Activated CD8-positive, alpha-beta memory T cell treated with anti-CD3 and anti-CD28 coated beads for 36 hours (primary cell): ENCODE data around the gene ZNHIT2. TPM values are rescaled to one million over a fixed set of nuclear protein-coding genes. Genes with fewer than 3 reads are reported as not detected.

ENCODE experiments used
- CTCF ChIA-PET: fragments of 350-600 bp; sonication (Branson Sonifier 250); formaldehyde crosslinking; loops from one replicate; lab custom pipeline; 2021; ENCODE audit warnings: antibody characterized with exemption; lab: Charles Lee
- POLR2A ChIA-PET: fragments of 350-600 bp; sonication (Branson Sonifier 250); formaldehyde crosslinking; loops from one replicate; lab custom pipeline; 2021; ENCODE audit warnings: antibody characterized with exemption; lab: Charles Lee
- total RNA-seq, 2 experiments: library from RNA; stranded (reverse); gene quantifications; one replicate each; pipeline ENCODE4 v1.2.3, GENCODE V29; 2021

The ZNHIT2 gene
- total RNA-seq, 2 experiments from 2014 or later = 16.5 to 18.2 TPM

DNA sequence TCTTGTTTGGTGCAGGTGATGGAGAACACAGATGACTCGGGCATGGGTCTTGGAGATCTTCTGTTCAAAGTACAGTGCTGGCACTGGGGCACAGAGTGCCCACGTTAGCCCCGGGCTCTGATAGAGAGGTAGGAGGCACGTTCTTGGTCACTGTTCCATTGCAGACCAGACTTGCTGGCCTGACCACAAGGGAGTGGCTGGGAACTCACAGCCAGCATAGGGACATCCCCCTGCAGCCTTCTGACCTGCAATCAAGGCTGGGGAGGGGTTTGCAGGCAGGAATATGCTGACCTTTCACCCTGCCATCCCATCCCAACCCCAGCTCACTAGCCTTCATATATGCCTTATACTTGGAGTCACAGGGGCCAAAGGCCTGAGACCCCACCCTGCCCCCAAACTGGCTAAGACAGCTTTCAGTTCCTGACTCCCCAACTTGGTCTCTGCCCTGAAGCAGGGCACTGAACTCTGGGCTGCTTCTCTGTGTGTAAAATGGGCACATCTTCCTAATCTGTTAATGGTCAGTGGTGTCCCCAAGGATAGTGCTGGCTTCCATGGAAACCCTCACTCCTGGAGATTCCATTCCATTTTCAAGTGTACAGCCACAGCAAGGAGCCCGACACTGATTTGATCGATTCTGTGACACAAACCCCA, 9.2 kb upstream of the ZNHIT2 start:
- CTCF ChIA-PET = interaction anchor here (1.2 kb wide), 1 partner anchor 9 kb away, joined by 4 read pairs; the partner anchor contains the start of gene ZNHIT2
- POLR2A ChIA-PET = interaction anchor here (1.0 kb wide), 1 partner anchor 14 kb away, joined by 3 read pairs; no protein-coding TSS in a partner anchor

- ChIA-PET CTCF (interaction anchor here (1.4 kb wide), 1 partner anchor 15 kb away, joined by 5 read pairs; no protein-coding TSS in a partner anchor), POLR2A (interaction anchor here (1.0 to 5.0 kb wide), 2 partner anchors 9 to 12 kb away, joined by 3 to 47 read pairs; partner anchors contain the start of gene SYVN1)
Observed at GRCh38 chr11:65125197-65126056, 7.9 kb upstream of the ZNHIT2 start.

- POLR2A ChIA-PET = interaction anchor here (5.0 kb wide), 1 partner anchor 10 kb away, joined by 47 read pairs; the partner anchor contains the start of gene SYVN1
- CTCF ChIA-PET = interaction anchor here (1.4 kb wide), 1 partner anchor 14 kb away, joined by 5 read pairs; no protein-coding TSS in a partner anchor
Observed at GRCh38 chr11:65124480-65125196, 7.1 kb upstream of the ZNHIT2 start.

GRCh38 chr11:65121865-65122696, 4.6 kb upstream of the ZNHIT2 start, which contains the start of the genes FAU and MRPL49:
Gene FAU, minus strand, starts transcription at chr11:65122134. Its CDS starts 321 bp downstream, at chr11:65121813.
Gene MRPL49, plus strand, starts transcription at chr11:65122321. Its CDS starts 26 bp downstream, at chr11:65122347.
- CTCF ChIA-PET = interaction anchor here (0.6 to 2.3 kb wide), 12 partner anchors 9 to 505 kb away, joined by 3 to 20 read pairs (median 3); partner anchors contain the start of genes ARL2, POLA2, SAC3D1 and TM7SF2

DNA sequence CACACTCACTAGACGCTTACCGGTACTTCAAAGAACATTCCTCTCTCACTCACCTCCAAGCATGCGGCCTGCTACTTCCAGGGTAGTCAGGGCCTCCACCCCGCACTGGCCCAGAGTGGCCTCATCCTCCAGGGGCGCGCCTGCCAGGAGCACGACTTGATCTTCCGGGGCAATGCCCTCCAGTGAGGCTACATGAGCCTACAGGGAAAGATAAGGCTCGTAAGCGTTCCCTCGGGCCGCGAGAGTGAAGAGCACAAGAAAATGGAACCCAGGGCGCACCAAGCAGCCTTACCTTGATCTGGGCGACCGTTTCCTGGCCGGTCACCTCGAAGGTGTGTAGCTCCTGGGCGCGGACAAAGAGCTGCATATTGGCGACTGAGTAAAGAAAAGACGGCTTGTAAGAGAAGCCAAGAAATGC, 4.0 kb upstream of the ZNHIT2 start:
- CTCF ChIA-PET = interaction anchor here (0.6 to 2.3 kb wide), 10 partner anchors 8 to 141 kb away, joined by 3 to 20 read pairs (median 3); partner anchors contain the start of genes ARL2, POLA2, SAC3D1 and TM7SF2
- POLR2A ChIA-PET = interaction anchor here (0.8 to 5.0 kb wide), 10 partner anchors 10 to 342 kb away, joined by 3 to 47 read pairs (median 6); partner anchors contain the start of genes ARL2, CAPN1, SYVN1 and TM7SF2

More at GRCh38 chr11:65121865-65122696, 4.6 kb upstream of the ZNHIT2 start, which contains the start of the genes FAU and MRPL49:
- POLR2A ChIA-PET = interaction anchor here (0.6 to 5.0 kb wide), 12 partner anchors 10 to 343 kb away, joined by 3 to 47 read pairs (median 6); partner anchors contain the start of genes ARL2, CAPN1, SYVN1 and TM7SF2

- CTCF ChIA-PET = interaction anchor here (1.1 to 2.3 kb wide), 3 partner anchors 8 to 11 kb away, joined by 3 to 20 read pairs (median 11); partner anchors contain the start of gene TM7SF2
- POLR2A ChIA-PET = interaction anchor here (1.9 to 5.0 kb wide), 3 partner anchors 9 to 107 kb away, joined by 6 to 47 read pairs (median 15); partner anchors contain the start of genes ARL2, SYVN1 and TM7SF2
Observed at GRCh38 chr11:65120831-65121230, 3.3 kb upstream of the ZNHIT2 start.

DNA sequence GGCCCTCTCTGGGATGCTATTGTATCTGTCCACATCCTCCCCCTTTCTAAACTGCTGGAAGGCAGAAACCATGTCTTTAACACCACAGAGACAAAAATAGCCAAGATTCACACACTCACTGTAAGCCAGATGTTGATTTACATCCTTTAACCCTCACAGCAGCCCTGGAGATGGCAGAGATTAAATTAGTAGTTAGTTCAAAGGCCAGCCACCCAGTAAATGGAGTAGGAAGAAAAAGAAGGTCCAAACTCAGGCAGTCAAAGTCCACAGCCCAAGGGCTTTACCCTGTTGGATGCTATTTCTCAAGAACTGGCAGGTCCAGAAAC, 2.1 kb upstream of the ZNHIT2 start:
- CTCF ChIA-PET = interaction anchor here (1.1 to 1.2 kb wide), 2 partner anchors 8 to 9 kb away, joined by 3 read pairs; partner anchors contain the start of gene TM7SF2
- POLR2A ChIA-PET = interaction anchor here (0.7 to 3.0 kb wide), 2 partner anchors 8 to 10 kb away, joined by 3 to 15 read pairs; partner anchors contain the start of gene TM7SF2

DNA sequence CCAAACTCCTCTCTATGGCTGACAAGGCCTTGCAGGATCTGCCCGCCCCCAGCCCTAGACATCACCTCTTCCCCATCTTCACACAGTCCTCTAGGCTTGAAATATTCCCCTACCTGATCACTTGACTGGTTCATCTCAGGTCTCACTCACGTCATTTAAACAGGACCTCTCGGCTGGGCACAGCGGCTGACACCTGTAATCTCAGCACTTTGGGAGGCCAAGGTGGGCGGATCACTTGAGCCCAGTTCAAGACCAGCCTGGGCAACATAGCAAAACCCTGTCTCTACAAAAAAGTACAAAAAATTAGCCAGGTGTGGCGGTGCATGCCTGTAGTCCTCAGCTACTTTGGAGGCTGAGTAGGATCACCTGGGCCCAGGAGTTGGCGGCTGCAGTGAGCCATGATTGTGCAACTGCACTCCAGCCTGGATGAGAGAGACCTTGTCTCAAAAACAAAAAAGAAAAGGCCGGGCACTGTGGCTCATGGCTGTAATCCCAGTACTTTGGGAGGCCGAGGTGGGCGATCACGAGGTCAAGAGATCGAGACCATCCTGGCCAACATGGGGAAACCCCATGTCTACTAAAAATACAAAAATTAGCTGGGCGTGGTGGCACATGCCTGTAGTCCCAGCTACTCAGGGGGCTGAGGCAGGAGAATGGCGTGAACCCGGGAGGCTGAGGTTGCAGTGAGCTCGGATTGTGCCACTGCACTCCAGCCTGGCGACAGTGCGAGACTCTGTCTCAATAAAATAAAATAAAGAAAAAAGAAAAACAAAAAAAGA, 1.6 kb upstream of the ZNHIT2 start:
- POLR2A ChIA-PET = interaction anchor here (0.6 to 2.9 kb wide), 4 partner anchors 11 to 193 kb away, joined by 3 to 14 read pairs (median 3); partner anchors contain the start of gene VPS51
- CTCF ChIA-PET = interaction anchor here (1.0 to 2.0 kb wide), 6 partner anchors 8 to 81 kb away, joined by 3 to 5 read pairs (median 3); partner anchors contain the start of genes CAPN1 and TM7SF2

DNA sequence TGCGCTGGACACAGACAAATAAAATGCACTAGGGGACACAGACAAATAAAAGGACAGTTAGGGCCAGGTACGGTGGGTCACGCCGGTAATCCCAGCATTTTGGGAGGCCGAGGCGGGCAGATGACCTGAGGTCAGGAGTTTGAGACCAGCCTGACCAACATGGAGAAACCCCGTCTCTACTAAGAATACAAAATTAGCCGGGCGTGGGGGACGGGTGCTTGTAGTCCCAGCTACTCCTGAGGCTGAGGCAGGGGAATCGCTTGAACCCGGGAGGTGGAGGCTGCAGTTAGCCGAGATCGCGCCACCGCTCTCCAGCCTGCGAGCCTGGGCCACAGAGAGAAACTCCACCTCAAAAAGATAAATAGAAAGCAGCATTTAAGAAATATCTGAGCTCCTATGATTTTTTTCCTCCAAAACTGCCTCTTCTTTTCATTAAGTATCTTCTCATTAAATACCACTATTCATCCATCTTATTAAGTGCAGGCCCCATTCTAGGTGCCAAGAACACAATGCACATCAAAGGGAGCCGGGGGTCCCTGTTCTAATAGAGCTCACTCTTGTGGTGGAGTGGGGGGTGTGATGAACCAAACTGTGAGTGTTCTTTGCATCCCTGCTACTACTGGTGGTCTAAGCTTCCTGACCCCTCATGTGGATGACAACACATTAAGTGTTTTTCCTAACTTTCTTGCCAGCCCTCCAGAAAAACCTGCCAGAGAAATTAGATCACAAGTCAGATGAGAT, 766 bp upstream of the ZNHIT2 start:
- ChIA-PET CTCF (interaction anchor here (0.6 to 2.0 kb wide), 10 partner anchors 9 to 212 kb away, joined by 3 to 5 read pairs (median 4); partner anchors contain the start of gene CAPN1), POLR2A (interaction anchor here (0.6 to 2.9 kb wide), 6 partner anchors 16 to 258 kb away, joined by 3 to 15 read pairs (median 5); partner anchors contain the start of genes ARL2, SYVN1 and VPS51)

GRCh38 chr11:65116370-65117205, 913 bp downstream of the ZNHIT2 start:
- CTCF ChIA-PET = interaction anchor here (0.6 to 2.0 kb wide), 8 partner anchors 9 to 234 kb away, joined by 3 to 7 read pairs (median 4); partner anchors contain the start of gene CAPN1
- POLR2A ChIA-PET = interaction anchor here (0.9 to 2.9 kb wide), 6 partner anchors 12 to 257 kb away, joined by 3 to 15 read pairs (median 4); partner anchors contain the start of genes SNX15, SYVN1 and VPS51

- ChIA-PET POLR2A (interaction anchor here (1.5 kb wide), 1 partner anchor 13 kb away, joined by 6 read pairs; no protein-coding TSS in a partner anchor), CTCF (interaction anchor here (0.6 kb wide), 1 partner anchor 24 kb away, joined by 4 read pairs; no protein-coding TSS in a partner anchor)
Observed at GRCh38 chr11:65115361-65116082, 2.0 kb downstream of the ZNHIT2 start.

GRCh38 chr11:65114538-65115171, 2.8 kb downstream of the ZNHIT2 start:
- ChIA-PET POLR2A (interaction anchor here (0.6 kb wide), 1 partner anchor 481 kb away, joined by 3 read pairs; no protein-coding TSS in a partner anchor), CTCF (interaction anchor here (0.6 to 7.4 kb wide), 3 partner anchors 15 to 1570 kb away, joined by 3 to 109 read pairs (median 4); partner anchors contain the start of genes SYVN1 and VPS51)
